Measurements from ENCODE around the gene TNRC6A.
"Not testable (repeated sequence)": the region's sequence is repeated elsewhere in the genome, so short reads cannot be mapped to it uniquely, and the experiment has no call there.

TNRC6A gene

GRCh38 chr16:24700549-24701392 lies 28.7 kb upstream of the TNRC6A start:
- DNase-seq (ENCODE audit: low read depth): peak; percentile 99
- H3K4me3 ChIP-seq (ENCODE audit: control insufficient read depth, low read depth, low read length): no peak overlapping the region
- TF ChIP-seq, protein P1, sequence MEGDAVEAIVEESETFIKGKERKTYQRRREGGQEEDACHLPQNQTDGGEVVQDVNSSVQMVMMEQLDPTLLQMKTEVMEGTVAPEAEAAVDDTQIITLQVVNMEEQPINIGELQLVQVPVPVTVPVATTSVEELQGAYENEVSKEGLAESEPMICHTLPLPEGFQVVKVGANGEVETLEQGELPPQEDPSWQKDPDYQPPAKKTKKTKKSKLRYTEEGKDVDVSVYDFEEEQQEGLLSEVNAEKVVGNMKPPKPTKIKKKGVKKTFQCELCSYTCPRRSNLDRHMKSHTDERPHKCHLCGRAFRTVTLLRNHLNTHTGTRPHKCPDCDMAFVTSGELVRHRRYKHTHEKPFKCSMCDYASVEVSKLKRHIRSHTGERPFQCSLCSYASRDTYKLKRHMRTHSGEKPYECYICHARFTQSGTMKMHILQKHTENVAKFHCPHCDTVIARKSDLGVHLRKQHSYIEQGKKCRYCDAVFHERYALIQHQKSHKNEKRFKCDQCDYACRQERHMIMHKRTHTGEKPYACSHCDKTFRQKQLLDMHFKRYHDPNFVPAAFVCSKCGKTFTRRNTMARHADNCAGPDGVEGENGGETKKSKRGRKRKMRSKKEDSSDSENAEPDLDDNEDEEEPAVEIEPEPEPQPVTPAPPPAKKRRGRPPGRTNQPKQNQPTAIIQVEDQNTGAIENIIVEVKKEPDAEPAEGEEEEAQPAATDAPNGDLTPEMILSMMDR (conservative IDR thresholded peaks at IDR 0.05; ENCODE audit: control insufficient read depth, insufficient read depth, low read depth, low read length): peak; percentile 46

DNA sequence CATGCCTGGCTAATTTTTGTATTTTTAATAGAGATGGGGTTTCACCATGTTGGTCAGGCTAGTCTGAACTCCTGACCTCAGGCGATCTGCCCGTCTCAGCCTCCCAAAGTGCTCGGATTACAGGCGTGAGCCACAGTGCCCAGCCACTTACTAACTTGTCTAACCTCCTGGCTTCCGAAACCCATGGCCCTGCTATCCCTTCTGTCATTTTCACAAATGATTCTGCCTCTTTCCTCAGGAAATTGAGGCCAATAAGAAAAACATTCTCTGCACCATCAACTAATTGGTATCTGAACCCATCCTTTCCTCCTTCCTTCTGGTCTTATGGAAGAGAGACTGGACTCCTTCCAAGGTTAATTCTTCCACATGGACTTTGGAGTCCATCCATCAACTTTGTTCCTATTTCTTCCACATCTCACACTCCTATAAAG lies 27.9 kb upstream of the TNRC6A start:
- H3K4me3 ChIP-seq (ENCODE audit: control insufficient read depth, low read depth, low read length): no peak overlapping the region
- TF ChIP-seq, protein P1 (conservative IDR thresholded peaks at IDR 0.05; ENCODE audit: control insufficient read depth, insufficient read depth, low read depth, low read length): no peak
- DNase-seq (ENCODE audit: low read depth): peak; percentile 89

GRCh38 chr16:24707760-24708159 lies 21.7 kb upstream of the TNRC6A start:
- DNase-seq (ENCODE audit: low read depth); H3K4me3 ChIP-seq (ENCODE audit: control insufficient read depth, low read depth, low read length): not testable (repeated sequence)

DNA sequence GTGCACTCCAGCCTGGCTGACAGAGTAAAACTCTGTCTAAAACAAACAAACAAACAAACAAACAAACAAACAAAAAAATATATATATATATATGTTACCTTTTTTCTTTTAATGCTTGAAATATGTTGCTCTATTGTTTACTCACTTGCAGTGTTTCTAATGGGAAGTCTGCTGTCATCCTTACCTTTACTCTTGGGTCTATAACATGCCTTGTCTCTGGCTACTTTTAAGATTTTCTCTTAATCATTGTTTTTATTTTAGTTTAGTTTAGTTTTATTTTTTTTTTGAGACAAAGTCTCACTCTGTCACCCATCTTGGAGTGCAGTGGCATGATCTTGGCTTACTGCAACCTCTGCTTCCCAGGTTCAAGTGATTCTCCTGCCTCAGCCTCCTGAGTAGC lies 16.1 kb upstream of the TNRC6A start:
- DNase-seq (ENCODE audit: low read depth): no peak
- TF ChIP-seq, protein P1 (conservative IDR thresholded peaks at IDR 0.05; ENCODE audit: control insufficient read depth, insufficient read depth, low read depth, low read length): no peak
- H3K4me3 ChIP-seq (ENCODE audit: control insufficient read depth, low read depth, low read length): no peak overlapping the region

GRCh38 chr16:24717411-24717810 lies 12.0 kb upstream of the TNRC6A start:
- peak; percentile 34 for DNase-seq (ENCODE audit: low read depth)
- TF ChIP-seq, protein P1 (conservative IDR thresholded peaks at IDR 0.05; ENCODE audit: control insufficient read depth, insufficient read depth, low read depth, low read length): no peak
- no peak overlapping the region for H3K4me3 ChIP-seq (ENCODE audit: control insufficient read depth, low read depth, low read length)

GRCh38 chr16:24718967-24719521 lies 10.4 kb upstream of the TNRC6A start:
- H3K4me3 ChIP-seq (ENCODE audit: control insufficient read depth, low read depth, low read length): no peak overlapping the region
- TF ChIP-seq, protein P1 (conservative IDR thresholded peaks at IDR 0.05; ENCODE audit: control insufficient read depth, insufficient read depth, low read depth, low read length): no peak
- DNase-seq (ENCODE audit: low read depth): no peak

- TF ChIP-seq, protein P1 (conservative IDR thresholded peaks at IDR 0.05; ENCODE audit: control insufficient read depth, insufficient read depth, low read depth, low read length): no peak
- no peak overlapping the region for H3K4me3 ChIP-seq (ENCODE audit: control insufficient read depth, low read depth, low read length)
- DNase-seq (ENCODE audit: low read depth): peak; percentile 45
Observed at GRCh38 chr16:24721830-24722238, 7.6 kb upstream of the TNRC6A start.

All from fibroblast of mammary gland (primary cell).